GM18511 (cell line): ENCODE results near the gene GRB10.
A peak's percentile ranks its signal among the peaks of the same experiment; 100 is the strongest.

Source experiments
- ATAC-seq: cut with Tn5 transposase; IDR thresholded peaks from one replicate; pipeline ENCODE4 v1.9.1; 2021; ENCODE audit warnings: mild to moderate bottlenecking, moderate library complexity; ENCODE audit not compliant: unreplicated experiment

GRB10 gene

DNA sequence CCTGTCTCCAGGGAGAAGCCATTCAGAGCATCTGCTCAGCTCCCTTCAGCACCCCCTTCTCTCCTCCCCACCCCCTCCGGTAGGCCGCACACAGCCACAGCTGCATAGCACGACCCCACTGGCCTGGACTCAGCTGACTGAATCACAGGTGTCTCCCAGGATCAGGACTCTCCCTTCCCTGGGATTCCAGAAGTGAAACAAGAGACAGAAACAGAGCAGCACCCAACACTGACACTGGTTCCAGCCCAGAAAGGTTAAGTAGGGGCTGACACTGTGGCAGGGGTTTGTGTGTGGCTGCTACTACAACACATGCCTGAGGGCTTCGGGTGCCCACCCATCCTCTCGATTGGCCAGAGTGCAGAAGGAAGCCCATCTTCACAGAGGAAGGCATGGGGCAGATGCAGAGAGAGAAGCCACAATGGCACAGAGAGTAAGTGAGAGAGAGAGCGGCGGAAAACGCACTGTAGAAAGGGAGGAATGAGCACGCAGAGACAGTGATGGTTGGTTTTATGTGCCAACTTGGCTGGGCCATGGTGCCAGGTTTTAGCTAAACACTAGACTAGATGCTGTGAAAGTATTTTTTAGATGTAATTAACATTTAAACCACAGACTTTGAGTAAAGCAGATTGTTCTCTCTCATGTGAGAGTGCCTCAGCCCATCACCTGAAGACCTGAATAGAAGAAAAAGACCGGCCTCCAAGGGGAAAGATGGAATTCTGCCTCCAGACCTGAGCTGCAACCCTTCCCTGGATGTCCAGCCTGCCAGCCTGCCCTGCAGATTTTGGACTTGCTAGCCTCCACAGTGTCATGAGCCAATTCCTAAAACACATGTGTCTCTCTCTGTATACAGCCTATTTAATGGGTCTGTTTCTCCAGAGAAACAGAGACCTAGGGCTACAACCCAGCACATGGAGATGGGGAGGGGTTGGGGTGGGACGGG, 107.5 kb downstream of the GRB10 start:
- ATAC-seq: no peak

DNA sequence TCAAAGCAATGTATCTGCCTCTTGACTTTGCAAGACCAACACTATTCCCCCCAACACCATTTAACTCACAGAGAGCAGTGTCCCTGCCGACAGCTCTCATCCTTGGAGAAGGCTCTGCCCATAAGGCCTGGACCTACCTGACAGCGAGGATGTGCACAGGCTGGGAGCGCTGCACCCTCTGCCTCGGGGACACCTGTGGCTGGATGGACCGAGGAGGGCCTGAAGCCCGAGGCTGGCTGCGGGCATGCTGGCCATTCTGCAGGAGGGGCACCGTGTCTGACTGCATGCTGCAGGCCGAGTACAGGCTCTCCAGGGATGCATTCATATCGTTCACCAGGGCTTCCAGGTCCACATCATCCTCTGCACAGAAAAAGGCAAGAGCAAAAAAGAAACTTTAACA, 108.4 kb downstream of the GRB10 start:
- no peak for ATAC-seq

GRCh38 chr7:50673096-50673495, 109.6 kb downstream of the GRB10 start:
- no peak for ATAC-seq

DNA sequence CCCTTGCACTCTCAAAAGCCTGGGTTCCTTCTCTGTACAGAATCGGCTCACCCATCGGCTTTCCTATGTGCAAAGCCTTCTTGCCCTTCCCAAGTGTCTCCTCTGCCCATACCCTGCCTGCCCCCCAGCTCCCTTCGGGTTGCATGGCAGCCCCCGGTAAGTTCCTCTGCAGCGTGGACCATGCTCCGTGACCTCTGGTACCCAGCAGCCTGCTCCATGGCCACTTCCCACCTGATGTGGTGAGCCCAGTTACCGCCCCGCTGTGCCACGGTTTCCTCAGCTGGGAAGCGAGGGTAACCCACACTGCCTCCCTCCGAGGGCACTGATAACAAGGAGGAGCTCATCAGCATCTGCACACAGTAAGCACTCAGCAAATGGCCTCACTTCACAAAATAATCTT, 110.7 kb downstream of the GRB10 start:
- ATAC-seq: no peak

GRCh38 chr7:50671386-50671785, 111.3 kb downstream of the GRB10 start:
- no peak for ATAC-seq

- ATAC-seq: no peak
Measured at GRCh38 chr7:50669890-50670289, 112.8 kb downstream of the GRB10 start.

GRCh38 chr7:50667789-50668226, 114.9 kb downstream of the GRB10 start:
- ATAC-seq: no peak

DNA sequence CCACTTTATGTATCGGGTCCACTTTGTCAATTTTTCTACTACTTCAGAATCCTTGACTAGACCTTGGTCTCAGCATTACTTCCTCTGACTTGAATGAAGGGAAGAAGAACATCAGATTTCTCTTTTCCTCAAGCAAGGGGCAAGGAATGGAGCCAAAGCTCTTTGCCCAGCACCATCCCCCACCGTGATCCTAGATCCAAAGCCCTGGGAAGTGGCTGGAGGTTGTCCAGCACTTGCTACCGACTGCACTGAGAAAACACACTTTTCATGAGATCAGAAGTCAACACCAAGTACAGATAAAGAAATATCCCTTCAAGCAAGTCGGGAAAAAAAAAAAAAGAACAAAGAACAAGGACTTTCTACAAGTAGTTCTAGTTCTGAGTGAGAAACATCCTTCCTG, 115.4 kb downstream of the GRB10 start:
- ATAC-seq: no peak

DNA sequence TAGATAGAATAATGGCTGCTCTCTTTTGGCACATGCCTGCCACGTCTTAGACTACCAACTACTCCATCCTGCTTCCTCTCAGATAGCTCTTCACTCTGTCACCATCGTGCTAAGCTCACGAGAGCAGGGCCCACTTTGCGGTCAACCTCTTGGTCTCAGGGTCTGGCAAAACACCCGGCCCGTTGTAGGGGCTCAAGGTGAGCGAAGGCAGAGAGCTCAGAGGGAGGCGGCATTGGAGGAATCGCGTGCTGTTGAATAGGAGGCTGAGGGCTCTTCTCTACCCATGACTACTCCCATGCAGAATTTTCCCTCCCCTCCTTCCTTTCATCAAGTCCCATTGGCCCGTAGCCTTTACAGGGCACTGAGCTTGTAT, 116.6 kb downstream of the GRB10 start:
- no peak for ATAC-seq

DNA sequence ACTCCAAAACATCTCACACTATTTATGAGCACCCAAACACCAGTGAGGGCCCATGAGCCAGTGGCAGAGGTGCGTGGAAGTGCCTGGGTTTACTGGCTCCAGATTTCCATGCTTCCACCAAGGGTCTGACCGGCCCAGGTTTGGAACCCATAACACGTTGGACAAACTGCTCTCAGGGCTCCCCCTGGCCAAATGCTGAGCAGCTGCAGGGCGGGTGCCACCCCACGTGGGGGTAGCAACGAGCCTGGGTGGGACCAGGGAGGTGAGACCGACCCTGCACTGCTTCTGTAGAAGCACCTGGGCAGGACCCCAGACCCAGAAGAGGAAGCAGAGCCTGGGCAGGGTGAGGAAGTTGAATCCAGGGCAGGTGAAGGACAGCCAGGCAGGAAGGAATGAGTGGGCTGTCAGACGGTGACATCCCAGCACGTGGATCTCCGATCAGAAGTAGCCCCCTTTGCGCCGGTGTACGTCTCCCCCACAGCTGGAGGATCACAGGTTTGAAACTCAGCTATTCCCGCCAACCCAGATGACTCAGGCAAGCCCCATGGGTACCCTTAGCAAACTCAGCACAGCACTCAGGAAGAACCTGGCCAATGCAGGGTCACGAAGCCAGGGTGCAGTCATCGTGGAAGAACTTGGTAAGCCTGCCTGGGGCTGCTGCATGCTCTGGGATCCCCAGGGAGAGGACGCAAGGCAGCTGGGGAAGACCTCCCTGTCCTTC, 117.1 kb downstream of the GRB10 start:
- ATAC-seq: peak; percentile 0

DNA sequence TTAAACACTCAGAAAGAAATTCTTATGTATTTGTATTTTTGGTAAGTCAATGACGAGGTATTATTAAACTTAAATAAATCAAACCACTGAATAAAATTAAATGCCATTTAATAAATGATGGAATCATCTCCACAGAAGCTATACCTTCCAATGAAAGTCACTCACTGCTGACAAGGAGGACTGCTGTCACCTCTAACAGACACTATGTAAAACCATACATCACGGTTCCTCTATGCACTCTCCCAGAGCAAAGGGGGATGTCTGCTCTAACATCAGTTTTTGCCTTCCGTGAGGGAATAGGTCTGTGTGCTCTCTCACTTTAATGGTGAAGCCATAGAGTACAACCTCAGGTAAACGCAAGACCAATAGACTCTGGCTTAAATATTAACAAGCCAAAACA, 117.8 kb downstream of the GRB10 start:
- peak; percentile 32 for ATAC-seq

DNA sequence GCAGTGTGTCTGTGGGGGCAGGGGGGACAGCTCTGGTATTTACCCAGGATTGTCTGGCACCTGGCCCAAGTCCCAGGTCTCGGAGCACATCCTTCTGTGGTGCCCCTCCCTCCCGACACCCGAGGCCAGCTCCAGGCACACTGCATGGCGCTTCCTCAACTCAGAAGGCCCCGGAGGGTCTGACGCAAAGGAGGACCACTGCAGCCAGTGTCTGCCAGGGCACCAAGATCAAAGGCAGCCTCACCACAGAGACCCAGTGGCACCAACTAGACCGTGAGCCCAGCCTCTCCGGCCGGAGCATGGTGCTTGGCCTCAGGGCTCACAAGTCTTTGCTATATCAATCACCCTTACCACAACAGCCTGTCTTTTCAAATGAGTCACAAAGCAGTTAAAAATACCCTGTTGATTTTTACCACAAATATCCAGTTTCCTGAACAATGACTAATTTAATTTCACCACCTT, 118.2 kb downstream of the GRB10 start:
- peak; percentile 59 for ATAC-seq

DNA sequence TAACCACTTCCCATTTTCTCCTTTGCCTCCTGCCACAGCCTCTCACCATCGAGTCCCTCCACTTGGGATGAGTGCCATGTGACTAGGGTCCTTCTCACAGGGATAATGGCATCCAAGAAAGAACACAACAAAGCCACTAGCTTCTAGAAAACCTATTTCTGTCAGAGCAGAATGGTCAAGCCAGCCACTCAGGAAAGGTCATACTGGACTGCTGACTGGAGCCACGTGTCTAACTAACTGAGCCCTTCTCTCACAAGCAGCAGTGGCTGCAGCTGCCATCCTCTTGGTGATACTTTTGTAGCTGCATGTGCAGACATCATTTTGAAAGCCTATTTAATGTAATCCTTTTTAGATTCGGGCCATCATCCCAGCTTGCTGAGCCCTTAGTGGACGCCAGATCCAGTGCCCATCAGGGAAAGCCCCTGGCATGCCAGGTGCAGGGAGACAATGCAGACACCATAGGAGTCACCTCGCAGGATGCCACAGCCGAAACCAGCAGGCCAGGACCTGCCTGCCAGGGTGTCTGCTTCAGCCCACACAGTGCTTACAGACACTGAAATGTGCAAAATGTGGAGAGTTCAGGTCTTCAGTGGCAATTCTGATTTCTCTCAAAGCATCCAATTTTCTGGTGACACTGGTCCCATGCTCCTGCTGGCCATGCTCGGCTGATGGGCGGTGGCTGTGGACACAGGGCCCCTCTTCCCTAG, 119.1 kb downstream of the GRB10 start:
- no peak for ATAC-seq

DNA sequence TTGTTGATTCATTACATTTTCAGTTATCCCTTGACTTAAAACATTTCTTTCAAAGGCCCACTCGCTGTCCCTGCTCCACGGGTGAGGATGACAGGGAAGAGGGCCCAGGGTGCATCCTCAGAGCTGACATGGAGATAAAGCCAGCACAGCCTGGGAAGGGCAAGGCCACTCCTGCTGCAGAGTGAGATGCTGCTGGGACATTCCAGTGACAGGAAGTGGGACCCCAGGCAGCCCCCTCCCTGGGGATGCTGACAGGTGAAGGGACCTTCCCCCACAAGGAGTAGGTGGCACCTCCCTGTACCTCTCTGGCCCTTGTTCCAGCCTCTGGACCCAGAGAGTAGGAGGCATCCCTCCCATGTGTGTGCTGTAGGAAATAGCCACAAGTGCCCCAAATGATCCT, 119.7 kb downstream of the GRB10 start:
- no peak for ATAC-seq

DNA sequence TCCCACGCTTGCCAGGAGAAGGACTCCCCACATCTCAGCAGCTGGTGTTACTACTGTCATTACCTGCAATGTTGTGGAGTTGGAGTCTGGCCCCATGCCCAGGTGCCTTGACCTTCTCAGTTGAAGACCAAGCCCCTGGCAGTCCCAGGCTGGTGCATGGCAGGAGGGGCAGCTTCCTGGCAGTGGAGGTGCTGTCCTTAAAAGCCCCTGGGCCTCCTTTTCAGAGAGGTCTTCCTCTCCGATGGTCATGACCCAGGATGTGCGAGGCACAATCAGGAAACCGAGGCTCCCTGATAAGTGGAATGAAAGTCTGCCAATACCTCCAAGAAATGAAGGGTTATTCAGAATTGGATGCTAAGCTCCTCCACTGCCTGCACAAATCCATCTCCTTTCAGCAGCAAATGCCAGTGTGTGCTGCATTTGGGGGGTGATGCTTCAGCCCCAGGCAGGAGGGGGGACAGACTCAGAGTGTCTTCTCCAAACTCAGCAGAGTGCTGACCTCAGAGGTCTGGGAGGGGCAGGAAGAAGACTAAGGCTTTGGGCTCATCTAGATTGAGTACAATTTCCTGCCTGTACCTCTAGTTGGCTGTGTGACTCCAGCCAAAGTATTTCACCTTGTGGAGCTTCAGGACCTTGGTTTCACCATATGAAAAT, 120.5 kb downstream of the GRB10 start:
- ATAC-seq: peak; percentile 17

DNA sequence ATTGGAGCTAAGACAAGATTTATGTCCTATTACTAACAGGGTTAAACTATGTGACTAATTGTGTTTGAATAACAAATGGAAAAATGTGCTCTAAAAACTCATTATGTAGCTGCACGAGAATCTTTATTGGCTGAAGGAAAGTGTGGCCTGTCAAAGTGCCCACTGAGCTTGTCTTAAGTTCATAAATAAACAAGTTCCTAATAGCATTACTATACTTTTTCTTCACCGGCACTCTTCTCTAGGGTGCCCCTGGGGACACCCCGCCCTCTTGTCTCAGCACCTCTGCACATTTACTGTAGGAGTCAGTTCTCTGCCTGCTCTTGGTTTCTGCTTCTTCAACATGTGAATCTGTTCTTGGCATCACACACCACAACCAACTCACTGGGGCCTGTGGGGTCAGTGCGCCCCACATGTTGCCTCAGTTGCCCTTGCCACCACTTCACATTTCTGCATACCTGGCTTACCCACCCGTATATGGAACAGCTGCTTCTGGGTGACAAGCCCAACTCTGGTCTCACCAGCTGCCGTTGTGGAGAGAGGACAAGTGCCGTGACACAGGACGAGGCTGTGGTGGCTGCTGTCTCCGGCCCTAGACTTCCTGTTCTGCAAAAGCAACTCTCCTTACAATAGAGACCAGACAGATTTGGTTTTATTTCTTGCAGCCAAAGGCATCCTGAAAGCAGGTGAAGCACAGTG, 121.2 kb downstream of the GRB10 start:
- peak; percentile 65 for ATAC-seq

GRCh38 chr7:50660830-50661175, 121.9 kb downstream of the GRB10 start:
- ATAC-seq: no peak

GRCh38 chr7:50660040-50660829, 122.5 kb downstream of the GRB10 start:
- ATAC-seq: no peak

DNA sequence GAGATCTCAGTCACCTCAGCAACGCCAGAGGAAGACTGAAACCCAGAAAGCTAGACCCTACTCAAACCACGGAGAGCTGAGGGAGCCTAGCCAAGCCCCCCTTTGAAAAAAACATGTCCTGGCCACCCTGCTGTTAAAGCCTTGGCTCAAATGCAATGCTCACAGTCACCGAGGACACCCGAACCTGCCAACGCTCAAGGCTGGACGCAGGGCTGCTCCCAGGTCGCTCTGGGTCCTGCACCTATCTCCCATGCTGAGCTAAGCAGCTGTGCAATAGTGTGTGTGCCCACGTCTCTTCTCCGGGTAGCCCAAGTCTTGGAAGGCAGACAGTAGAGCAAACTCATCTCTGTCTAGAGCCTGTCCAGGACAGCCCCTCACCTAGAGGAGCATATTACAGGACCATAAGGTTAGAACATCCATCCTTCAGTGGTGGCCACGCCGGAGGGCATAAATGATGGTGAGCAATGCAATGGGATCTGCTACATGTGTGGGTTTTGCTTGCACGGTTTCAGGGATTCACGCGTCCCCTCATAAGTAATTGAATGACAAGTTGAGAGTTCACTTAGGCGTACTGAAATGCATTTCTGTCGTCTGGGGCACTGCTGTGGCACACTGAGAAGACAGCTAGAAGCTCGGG, 123.2 kb downstream of the GRB10 start:
- ATAC-seq: no peak
